HG03457 (cell line): ENCODE data around the gene BANK1.
A peak's percentile ranks its signal among the peaks of the same experiment; 100 is the strongest.

Experiments used
- ATAC-seq: cut with Tn5 transposase; IDR thresholded peaks from one replicate; pipeline ENCODE4 v1.9.1; 2021; ENCODE audit warnings: moderate number of reproducible peaks; ENCODE audit not compliant: unreplicated experiment

The BANK1 gene

DNA sequence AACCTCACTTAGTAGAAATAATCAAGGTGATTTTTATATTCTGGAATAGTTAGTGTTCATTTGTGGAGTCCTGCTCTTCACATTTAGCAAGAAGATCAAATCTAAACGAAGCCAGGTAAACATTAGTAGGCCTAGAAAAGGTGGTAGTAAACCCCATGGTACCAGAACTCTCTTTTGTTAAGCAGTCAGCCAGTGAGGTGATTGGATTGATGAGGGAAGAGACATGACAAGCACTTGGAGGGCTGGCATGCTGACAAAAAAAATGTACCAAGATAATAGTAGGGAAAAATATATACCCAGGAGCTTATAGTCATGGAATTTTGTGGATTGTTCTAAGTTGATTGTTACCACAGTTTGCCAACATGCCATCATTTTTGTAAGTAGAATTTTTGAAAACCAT lies 163.8 kb downstream of the BANK1 start:
- no peak for ATAC-seq

DNA sequence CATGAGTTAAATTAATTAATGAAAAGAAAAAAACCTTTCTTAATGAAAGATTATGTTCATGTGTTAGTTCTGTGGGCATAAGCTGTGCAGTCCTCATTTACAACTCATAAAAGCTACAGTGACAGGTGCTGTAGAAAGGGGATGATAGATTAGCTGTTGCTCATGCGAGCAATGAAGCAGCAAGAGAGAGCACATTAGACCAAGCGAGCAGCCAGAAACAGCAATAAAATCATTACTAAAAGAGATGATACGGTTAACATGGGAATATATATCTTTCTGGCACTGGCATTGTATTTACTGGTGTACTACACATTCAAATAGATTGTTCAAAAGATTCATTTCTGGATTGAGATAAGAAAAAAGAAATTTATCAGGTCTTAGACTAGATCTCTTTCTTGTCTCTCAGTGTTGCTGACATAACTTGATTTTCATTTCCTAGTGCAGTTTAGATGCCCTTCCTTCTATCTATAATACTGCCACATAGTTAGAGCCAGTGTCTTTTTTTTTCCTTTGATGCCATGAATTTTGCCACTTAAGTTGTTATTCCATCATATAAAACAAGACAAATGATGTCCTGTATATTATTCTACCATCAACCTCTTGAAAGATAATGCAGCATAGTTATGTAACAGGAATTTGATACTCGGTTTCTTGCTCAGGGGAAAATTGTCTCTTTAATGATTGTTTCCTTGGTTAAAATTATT lies 164.6 kb downstream of the BANK1 start:
- ATAC-seq = no peak

DNA sequence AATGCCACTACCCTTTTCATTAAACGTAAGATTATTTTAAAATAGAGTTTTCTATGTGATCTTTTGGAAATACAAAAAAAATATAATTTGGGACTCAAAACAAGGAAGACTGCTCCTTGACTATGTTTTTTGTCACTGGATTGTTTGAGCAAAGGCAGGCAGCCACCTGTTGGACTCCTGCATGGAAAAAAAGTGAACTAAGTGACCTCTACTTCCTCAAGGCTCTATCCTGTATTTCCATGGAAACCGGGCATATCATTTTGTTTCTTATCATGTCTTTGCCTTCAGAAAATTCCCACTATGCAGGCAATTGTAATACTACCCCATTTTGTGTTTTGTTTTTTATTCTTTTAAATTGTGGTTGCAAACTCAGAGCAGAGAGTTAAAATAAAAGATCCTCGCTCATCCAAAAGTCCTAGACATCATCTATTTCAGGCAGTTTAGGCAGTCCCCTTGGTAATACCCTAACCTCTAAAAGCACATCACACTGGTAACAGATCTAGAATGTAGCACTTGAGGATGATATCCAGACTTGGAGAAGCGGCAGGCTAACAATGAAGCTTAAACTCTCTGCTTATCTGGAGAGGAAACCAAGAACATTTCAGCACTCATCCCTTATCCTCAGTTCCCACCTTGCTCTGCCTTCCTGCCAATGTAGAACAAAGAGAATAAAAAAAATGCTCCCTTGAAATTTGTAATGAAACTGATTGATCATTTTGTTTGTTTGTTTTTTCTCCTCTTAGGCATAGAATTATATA lies 165.7 kb downstream of the BANK1 start:
- ATAC-seq = no peak

DNA sequence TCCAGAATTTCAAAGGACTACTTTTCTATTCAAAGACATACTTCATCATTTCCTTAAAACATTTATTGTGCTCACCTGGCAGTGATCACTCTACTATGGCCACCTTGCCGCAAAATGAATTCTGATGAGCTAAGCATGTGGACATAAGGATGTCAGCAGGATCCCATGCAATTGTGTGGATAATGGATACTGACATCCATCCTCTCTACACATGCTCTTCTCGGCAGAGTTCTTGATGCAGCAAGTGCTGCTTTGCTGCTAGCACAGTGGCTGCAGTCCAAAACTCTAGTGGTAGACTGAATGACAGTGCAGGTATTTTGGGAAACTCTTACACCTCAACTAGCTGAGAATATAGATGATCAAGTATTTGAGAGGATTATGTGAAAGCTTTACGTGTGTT lies 168.0 kb downstream of the BANK1 start:
- no peak for ATAC-seq

DNA sequence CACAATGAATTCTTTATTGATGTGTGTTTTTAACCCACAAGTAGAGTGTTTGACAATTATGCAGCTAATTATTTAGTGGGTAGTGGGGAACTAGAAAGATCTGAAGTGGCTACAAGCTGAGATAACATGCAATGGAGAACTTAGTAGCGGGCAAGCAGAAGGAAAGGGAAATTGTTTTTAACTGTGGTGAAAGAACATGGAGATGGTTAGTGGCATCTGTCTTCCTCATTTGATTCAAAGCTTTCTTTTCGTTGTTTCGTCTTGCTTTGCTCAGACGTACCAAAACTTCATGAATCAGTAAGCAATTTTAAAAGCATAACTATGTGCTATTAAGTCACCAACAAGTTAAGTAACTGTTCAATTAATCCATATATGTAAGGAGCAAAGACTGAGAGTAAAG lies 169.9 kb downstream of the BANK1 start:
- ATAC-seq = no peak

DNA sequence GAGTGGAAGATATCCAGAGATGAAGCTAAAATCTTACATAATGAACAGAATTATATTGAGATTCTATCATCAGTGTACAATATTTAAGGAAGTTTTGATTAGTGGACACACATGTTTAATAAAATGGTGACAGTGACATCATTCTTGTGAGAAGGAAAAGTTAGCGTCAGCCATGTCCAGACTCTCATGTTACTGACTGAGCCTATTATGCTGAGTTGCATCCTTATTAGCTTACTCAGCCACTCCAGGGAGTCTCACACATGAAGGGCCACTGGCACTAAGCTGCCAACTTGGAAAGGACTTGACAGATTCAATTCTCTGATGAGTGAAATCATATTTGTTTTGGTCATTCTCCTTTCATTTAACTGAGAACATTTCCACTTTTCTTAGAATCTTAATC lies 170.6 kb downstream of the BANK1 start:
- no peak for ATAC-seq

DNA sequence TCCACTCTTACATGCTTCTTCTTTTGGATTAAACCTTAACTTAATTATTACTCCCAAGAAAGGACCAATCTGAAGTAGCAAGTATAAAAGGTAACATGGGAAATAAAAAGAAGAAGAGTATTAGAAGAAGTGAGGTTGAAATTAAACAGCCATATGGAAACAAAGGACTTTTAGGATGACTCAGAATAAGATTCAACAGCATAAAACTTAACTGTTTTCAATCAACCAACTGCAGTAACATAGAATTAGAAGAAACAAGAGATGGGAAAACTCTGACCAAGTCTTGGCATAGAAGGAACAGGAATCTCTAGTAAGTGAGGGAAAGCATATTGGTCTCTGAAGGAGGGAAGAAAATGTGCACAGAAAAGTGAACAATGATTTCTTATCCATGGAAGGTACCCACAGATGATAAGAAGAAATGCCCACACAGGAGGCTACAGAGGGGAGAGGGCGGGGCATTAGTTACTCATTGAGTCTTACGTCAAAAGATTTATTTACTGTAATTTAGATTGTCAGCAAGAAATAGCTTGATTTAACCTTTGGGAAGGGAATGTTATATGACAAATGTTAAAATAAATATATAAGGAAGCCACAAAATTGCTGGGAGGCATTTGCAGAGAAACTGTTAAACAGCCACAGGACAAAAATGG lies 177.3 kb downstream of the BANK1 start:
- no peak for ATAC-seq

DNA sequence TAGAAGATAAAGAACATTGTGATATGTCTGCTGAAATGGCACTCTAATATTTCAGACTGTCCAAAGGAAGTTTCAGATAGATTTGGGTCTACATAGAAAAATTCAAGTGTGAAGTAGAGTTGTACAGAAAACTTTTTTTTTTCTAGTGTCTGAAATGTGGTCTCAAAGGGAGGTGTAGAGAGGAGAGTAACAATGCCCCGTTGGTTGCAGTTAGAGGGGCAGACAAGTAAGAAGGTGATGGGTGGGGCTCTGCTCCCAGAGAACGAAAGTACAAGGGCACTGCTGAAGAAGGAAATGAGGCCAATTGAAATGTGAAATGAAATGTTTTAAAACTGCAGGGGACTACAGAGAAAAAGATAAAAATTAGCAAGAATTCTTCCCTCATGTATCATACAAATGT lies 177.8 kb downstream of the BANK1 start:
- no peak for ATAC-seq

DNA sequence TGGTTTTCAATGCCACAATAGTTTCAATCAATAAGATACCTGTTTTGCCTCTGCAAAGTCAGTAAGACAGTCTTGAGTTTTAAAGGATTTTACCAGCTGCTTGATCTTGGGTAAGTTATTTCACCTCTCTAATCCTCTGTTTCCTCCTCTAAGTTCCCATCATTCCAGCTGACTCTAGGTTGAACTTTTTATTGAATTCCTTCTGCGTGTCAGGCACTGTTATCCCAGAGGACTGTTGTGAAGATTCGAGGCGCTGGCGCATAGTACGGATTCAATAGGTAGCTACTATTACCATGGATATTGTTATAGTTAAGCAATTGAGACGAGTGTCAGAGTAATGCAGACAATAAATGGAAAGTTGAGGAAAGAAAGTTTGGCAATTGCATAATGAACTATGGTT lies 179.4 kb downstream of the BANK1 start:
- ATAC-seq = no peak

DNA sequence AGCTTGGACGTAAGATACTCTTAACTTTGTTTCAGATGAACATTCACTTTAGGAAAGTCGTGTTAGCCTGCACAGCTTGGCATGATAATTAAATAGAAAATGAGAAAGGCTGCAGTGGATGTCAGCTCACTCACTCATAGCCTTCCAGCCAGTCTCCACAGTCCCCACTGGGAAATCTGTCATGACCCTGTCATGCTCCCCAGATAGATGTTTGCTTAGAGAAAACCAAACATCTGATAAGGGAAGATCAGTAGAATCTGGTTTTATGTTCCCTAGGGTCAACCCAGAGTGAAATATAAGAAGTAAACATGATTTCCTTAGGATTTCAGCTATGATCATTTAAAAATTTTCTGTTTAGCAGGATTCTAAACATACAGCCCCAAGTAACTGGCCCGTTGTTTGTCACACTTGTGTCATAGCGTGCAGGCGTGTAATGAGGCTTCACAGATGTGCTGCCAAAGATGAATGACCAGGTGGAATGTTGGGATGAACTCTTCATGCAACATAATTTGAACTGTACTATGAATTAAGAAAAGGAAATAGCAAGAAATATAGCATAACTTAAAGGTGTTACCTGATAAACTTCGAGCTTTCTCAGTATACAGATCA lies 180.1 kb downstream of the BANK1 start:
- no peak for ATAC-seq

DNA sequence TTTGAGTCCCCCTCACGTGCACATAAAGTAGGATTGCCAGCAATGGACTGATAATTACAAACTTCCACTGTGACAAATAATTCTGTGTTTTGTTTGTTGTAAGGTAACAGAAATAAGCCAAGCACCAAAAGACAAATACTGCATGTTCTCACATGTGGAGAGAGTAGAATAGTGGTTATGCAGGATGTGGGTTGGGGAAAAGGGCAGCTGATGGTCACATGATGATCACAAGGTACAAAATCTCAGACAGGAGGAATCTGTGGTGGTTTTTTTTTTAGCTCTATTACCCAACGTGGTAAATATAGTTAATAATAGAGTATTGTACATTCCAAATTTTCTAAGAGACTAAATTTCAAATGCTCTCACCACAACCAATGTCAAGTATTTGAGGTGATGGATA lies 182.3 kb downstream of the BANK1 start:
- ATAC-seq = no peak

DNA sequence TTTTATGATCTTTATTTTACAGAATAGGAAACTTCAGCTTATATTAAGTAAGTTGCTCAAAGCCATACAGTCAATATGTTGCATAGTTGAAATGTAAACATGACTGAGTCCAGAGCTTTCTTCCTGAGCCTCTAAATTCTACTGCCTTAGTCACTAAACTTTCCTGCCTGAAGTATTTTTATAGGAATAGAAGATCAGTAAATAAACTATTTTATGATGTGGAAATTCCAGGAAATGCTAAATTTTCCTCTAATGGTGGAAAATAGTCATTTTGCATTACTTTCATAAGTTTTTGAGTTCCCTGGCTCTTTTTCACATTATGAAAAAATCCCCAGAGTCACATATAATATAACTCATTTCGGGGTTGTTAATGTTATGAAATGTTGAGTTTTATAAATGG lies 182.8 kb downstream of the BANK1 start:
- ATAC-seq = no peak

DNA sequence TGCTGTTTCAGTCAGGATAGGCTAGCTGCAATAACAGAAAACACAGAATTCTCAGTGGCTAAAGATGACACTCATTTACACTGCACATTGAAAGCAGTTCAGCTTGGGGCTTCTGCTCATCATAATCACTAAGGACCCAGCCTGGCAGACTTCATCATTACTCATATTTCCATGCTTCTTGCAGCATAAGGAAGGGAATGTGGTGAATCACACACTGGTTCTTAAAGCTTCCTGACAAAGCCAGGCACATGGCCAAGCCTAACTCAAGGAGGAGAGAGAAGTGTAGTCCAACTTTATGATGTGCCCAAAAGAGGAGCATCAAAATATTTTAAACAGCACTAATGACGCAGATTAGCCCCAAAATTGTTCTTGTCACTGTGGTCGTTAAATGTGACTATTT lies 186.5 kb downstream of the BANK1 start:
- ATAC-seq = no peak

DNA sequence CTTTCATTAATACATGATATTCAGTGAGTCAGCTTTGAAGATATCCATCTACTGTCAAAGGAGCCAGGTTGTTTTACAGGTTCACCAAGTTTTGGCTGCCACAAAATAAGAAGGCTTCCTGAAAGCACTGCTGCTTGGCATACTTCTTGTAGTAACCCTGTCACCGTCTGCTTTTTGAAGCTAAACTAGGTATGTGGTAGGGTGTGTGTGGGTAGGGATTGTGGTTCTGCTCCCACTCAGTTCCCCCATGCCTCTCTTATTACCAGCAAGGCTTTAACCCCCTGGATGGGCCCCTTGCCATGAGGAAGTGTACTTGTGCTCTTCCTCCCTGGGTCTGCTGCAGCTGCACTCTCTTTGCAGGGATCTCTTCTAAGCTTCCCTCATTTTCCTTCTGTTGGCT lies 191.2 kb downstream of the BANK1 start:
- no peak for ATAC-seq

DNA sequence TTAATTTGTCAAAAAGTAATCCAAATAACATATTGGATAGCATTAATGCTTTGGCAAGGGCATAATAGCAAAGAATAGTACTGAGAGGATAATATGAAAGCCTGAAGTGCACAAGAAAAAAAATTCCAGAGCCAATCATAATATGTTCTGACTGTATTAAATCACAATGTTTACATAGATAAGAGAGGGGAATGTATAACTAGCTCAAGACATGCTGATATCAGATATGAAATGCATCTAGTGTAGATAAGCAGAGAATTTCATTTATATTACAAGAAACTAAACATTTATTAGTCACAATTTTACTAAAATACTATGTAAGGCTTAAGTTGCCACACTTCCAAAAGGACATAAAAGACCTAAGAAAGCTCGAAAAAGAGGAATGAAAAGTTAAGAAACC lies 193.3 kb downstream of the BANK1 start:
- no peak for ATAC-seq

DNA sequence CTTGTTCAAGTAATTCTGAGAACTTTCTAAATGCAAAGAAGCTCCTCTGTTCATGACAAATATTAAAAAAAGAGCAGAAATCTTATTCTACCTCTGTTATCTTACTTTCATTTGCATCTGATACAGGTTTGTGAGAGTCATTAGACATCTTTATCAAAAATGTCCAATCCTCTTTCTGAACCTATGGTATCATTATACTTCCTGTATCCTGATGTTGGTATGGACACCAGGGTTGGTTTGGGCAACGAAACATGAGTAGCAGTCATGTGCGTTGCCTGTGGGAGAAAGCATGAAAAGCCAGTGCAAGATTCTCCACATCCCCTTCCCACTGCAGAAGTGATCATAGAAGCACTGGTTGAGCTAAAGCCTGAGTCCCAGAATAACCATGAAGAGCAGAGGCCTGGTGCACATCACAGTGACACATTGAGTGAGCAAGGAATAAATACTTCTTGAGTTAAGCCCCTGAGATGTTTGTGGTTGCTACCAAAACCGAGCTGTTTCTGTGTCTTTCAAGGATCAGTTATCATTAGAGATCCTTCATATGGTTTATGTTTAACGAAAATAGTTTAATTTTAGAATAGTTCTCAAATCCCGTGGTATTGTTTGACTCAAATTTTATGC lies 197.2 kb downstream of the BANK1 start:
- ATAC-seq = peak; percentile 99

DNA sequence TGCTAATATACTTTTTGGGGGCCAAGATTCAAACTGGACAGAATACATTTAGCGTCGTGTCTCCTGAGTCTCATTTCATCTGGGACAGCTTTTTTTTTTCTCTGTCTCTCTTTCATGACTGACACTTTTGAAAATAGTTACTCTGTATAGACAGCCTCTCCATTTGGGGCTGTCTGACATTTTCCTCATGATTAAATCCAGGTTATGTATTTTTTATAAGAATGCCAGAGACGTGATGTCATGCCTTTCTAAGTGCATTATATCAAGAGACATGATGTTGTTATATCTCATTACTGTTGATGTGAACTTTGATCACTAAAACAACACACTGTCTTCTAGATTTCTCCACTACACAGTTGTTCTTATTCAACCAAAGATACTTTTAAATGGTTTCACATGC lies 199.0 kb downstream of the BANK1 start:
- ATAC-seq = no peak

DNA sequence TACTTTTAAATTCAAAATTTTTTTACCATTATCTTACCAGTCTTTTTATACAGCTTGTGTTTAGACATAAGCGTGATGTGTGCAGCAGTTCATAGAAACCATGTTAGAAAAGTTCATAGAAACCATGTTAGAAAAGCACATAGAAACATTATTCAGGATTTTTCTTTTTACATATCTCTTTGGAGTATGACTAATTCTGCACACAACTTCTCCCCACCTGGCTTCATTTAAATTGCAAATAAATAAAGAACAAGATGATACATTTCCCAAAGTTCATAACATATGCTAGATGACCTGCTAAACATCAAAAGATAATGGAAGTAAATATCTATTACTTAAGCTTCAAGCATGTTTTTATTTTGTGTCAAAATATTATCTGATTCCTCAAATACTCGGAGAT lies 201.9 kb downstream of the BANK1 start:
- ATAC-seq = no peak

DNA sequence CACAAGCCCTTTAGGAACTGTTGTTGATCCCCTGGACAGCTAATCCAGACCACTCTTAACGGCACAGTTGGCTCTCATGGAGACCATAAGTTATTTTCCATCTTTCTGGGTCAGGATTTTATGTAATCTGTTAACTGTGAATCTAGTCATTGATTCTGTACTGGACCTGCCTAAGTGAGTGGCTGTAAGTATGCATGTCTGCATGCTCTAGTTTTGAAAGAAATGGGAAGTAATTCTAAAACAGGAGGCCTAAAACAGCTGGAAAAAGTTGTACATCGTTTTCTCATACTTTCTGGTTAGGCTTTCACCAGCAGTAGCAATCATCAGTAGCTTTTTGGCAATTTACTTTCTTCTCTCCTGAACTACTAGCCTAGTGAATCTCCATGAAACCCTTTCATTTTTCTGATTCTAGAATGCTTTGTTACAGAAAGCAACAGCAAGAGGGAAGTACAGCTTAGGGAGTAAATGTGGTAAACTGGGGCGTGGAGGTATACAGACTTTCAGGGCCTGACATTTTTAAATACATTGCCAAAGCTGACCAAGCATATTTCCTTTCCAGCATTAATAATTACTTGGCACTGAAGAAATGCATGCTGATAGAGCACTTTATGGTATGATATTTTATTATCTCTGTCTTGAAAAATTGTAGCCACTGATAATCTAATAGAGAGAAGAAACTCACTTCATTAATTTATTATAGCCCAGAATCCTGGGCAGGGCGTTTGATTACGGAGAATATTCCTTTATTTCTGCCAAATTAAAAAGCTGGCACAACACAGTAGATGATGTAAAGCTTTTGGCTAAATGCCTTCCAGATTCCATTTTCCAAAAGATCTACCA lies 202.7 kb downstream of the BANK1 start:
- ATAC-seq = no peak
